Coronary artery (tissue), 2 donors: ENCODE measurements around the gene TNFSF4.
"Not testable (repeated sequence)": the region's sequence is repeated elsewhere in the genome, so short reads cannot be mapped to it uniquely, and the experiment has no call there.

ENCODE experiments used
- DNase-seq: peaks from one replicate; pipeline ENCODE4 v3.0.0-alpha.2; 2017; ENCODE audit warnings: low spot score
- H3K27ac ChIP-seq, 2 donors: fragments of 200-600 bp; sonication (generic); one replicate each; pipeline ENCODE4 v1.5.1; 2016 to 2019
- H3K4me3 ChIP-seq: fragments of 200-600 bp; sonication (generic); 2 replicates; pipeline ENCODE4 v1.5.1; 2016; ENCODE audit warnings: mild to moderate bottlenecking, moderate library complexity
- CTCF ChIP-seq: fragments of 200-600 bp; sonication (generic); IDR thresholded peaks from one replicate; pipeline ENCODE4 v1.5.1; 2019; ENCODE audit warnings: antibody characterized with exemption

Gene TNFSF4

GRCh38 chr1:173243300-173243699 lies 36.2 kb upstream of the TNFSF4 start:
- DNase-seq: no peak
- Histone ChIP-seq H3K27ac (no peak overlapping the region), H3K4me3 (no peak overlapping the region)
- TF ChIP-seq CTCF: no peak

GRCh38 chr1:173241528-173242347 lies 34.6 kb upstream of the TNFSF4 start:
- H3K4me3 ChIP-seq: no peak overlapping the region
- H3K27ac ChIP-seq: no peak overlapping the region
- DNase-seq: no peak
- TF ChIP-seq CTCF: no peak

GRCh38 chr1:173240609-173241008 lies 33.5 kb upstream of the TNFSF4 start:
- DNase-seq: no peak
- no peak overlapping the region for H3K27ac ChIP-seq
- H3K4me3 ChIP-seq: no peak overlapping the region
- no peak for TF ChIP-seq CTCF

GRCh38 chr1:173239058-173239457 lies 31.9 kb upstream of the TNFSF4 start:
- DNase-seq: no peak
- Histone ChIP-seq H3K4me3 (no peak overlapping the region), H3K27ac (no peak overlapping the region)
- TF ChIP-seq CTCF: no peak

GRCh38 chr1:173234899-173235298 lies 27.8 kb upstream of the TNFSF4 start:
- DNase-seq: no peak
- no peak for TF ChIP-seq CTCF
- Histone ChIP-seq H3K27ac (no peak overlapping the region), H3K4me3 (no peak overlapping the region)

GRCh38 chr1:173234434-173234833 lies 27.3 kb upstream of the TNFSF4 start:
- not testable (repeated sequence) for DNase-seq, H3K4me3 ChIP-seq, H3K27ac ChIP-seq

- not testable (repeated sequence) for H3K4me3 ChIP-seq, DNase-seq, H3K27ac ChIP-seq
Observed at GRCh38 chr1:173229031-173229430, 21.9 kb upstream of the TNFSF4 start.

- Histone ChIP-seq H3K4me3 (no peak overlapping the region), H3K27ac (no peak overlapping the region)
- DNase-seq: no peak
- no peak for TF ChIP-seq CTCF
Observed at GRCh38 chr1:173224949-173225348, 17.8 kb upstream of the TNFSF4 start.
